HG02571 (cell line): ENCODE measurements around the gene TIMP2.
"Not testable (repeated sequence)": the region's sequence is repeated elsewhere in the genome, so short reads cannot be mapped to it uniquely, and the experiment has no call there.

ENCODE experiments used
- ATAC-seq: cut with Tn5 transposase; IDR thresholded peaks from one replicate; pipeline ENCODE4 v1.9.1; 2021; ENCODE audit warnings: mild to moderate bottlenecking, moderate library complexity; ENCODE audit not compliant: unreplicated experiment

TIMP2 gene

GRCh38 chr17:78925234-78925633, at the start of gene TIMP2:
TSS of gene TIMP2 (minus strand) at chr17:78925387. CDS start at chr17:78925088, 299 bp downstream.
- no peak for ATAC-seq

GRCh38 chr17:78973792-78974520, 48.8 kb upstream of the TIMP2 start:
- no peak for ATAC-seq

GRCh38 chr17:78973196-78973595, 48.0 kb upstream of the TIMP2 start:
- ATAC-seq: no peak

GRCh38 chr17:78972507-78973105, 47.4 kb upstream of the TIMP2 start:
- no peak for ATAC-seq

GRCh38 chr17:78971756-78972506, 46.7 kb upstream of the TIMP2 start:
- no peak for ATAC-seq

- no peak for ATAC-seq
These were observed 45.9 kb upstream of the TIMP2 start for GRCh38 chr17:78970834-78971755.

GRCh38 chr17:78969865-78970264, 44.7 kb upstream of the TIMP2 start:
- no peak for ATAC-seq

- ATAC-seq: no peak
These were observed 42.7 kb upstream of the TIMP2 start for GRCh38 chr17:78967782-78968362.

GRCh38 chr17:78966910-78967600, 41.9 kb upstream of the TIMP2 start:
- ATAC-seq: no peak

- ATAC-seq: no peak
These were observed 41.1 kb upstream of the TIMP2 start for GRCh38 chr17:78966123-78966813.

- ATAC-seq: no peak
These were observed 40.3 kb upstream of the TIMP2 start for GRCh38 chr17:78965491-78965924.

- ATAC-seq: no peak
These were observed 38.2 kb upstream of the TIMP2 start for GRCh38 chr17:78963378-78963777.

- not testable (repeated sequence) for ATAC-seq
These were observed 37.8 kb upstream of the TIMP2 start for GRCh38 chr17:78962984-78963348.

GRCh38 chr17:78962345-78962983, 37.3 kb upstream of the TIMP2 start:
- ATAC-seq: no peak

GRCh38 chr17:78961571-78961970, 36.4 kb upstream of the TIMP2 start:
- no peak for ATAC-seq

- no peak for ATAC-seq
These were observed 35.7 kb upstream of the TIMP2 start for GRCh38 chr17:78960928-78961327.

- ATAC-seq: no peak
These were observed 34.6 kb upstream of the TIMP2 start for GRCh38 chr17:78959803-78960202.

GRCh38 chr17:78958641-78959127, 33.5 kb upstream of the TIMP2 start:
- ATAC-seq: no peak

- no peak for ATAC-seq
These were observed 31.9 kb upstream of the TIMP2 start for GRCh38 chr17:78957128-78957527.
